Ovary (tissue), 3 donors: ENCODE results near the gene BLVRA.

Experiments
- POLR2A ChIP-seq: fragments of 450-650 bp; IDR thresholded peaks from one replicate; pipeline ENCODE4 v1.6.1; 2017; ENCODE audit warnings: antibody characterized with exemption, mild to moderate bottlenecking, moderate library complexity
- TF ChIP-seq, protein P1 (sequence below), 3 donors: fragments of 450-650 bp in 2 of 3; fragments of 200-600 bp in 1 of 3; IDR thresholded peaks; one replicate each; pipeline versions ENCODE4 v1.5.1 to v1.8.0; 2016 to 2022; ENCODE audit warnings: antibody characterized with exemption in 3 of 3, mild to moderate bottlenecking in 1 of 3
- donor health status: DM: no; HTN: no; CAD: no.

DNA sequence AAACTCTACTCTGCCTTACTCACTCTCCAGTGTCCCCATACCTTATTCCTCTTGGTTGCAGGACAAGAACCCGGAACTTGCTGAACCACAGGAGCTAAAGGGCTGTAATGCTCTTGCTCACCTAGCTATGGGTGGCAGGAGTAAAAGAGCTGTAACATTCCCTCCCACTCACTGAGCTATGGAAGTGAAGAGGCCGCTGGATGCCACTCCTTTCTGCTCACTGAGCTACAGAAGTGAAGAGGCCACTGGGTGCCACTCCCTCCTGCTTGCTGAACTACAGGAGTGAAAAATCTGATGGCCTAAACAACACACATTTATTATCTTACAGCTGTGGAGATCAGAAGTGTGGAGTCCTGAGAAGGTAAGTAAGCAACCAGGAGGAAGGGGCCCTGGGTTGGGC is 93.3 kb downstream of the BLVRA start:
- TF ChIP-seq, protein P1, sequence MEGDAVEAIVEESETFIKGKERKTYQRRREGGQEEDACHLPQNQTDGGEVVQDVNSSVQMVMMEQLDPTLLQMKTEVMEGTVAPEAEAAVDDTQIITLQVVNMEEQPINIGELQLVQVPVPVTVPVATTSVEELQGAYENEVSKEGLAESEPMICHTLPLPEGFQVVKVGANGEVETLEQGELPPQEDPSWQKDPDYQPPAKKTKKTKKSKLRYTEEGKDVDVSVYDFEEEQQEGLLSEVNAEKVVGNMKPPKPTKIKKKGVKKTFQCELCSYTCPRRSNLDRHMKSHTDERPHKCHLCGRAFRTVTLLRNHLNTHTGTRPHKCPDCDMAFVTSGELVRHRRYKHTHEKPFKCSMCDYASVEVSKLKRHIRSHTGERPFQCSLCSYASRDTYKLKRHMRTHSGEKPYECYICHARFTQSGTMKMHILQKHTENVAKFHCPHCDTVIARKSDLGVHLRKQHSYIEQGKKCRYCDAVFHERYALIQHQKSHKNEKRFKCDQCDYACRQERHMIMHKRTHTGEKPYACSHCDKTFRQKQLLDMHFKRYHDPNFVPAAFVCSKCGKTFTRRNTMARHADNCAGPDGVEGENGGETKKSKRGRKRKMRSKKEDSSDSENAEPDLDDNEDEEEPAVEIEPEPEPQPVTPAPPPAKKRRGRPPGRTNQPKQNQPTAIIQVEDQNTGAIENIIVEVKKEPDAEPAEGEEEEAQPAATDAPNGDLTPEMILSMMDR (IDR thresholded peaks at IDR 0.05): no peak
- no peak for TF ChIP-seq POLR2A
